Kidney capillary endothelial cell (primary cell): ENCODE data around the gene DMRT1.

Experiments
- DNase-seq: peaks from one replicate; pipeline ENCODE4 v3.0.0-alpha.2; 2018; ENCODE audit warnings: low spot score

The DMRT1 gene

GRCh38 chr9:971901-972500 lies 130.5 kb downstream of the DMRT1 start:
- DNase-seq: no peak

- DNase-seq: no peak
Measured at GRCh38 chr9:972501-973294, 131.2 kb downstream of the DMRT1 start.

GRCh38 chr9:973295-973834 lies 131.9 kb downstream of the DMRT1 start:
- no peak for DNase-seq

GRCh38 chr9:974031-974995 lies 132.8 kb downstream of the DMRT1 start:
- DNase-seq: no peak

GRCh38 chr9:974996-975739 lies 133.7 kb downstream of the DMRT1 start:
- DNase-seq: no peak

- no peak for DNase-seq
Measured at GRCh38 chr9:975740-976257, 134.3 kb downstream of the DMRT1 start.

- DNase-seq: no peak
Measured at GRCh38 chr9:976258-976942, 134.9 kb downstream of the DMRT1 start, which contains the start of gene DMRT3. Gene DMRT3 (plus strand): TSS chr9:976655. CDS start chr9:977002, 347 bp downstream.

- DNase-seq: no peak
Measured at GRCh38 chr9:976943-977837, 135.7 kb downstream of the DMRT1 start.

- no peak for DNase-seq
Measured at GRCh38 chr9:977838-978830, 136.6 kb downstream of the DMRT1 start.

GRCh38 chr9:979983-980382 lies 138.5 kb downstream of the DMRT1 start:
- no peak for DNase-seq

- DNase-seq: no peak
Measured at GRCh38 chr9:980640-981039, 139.1 kb downstream of the DMRT1 start.

GRCh38 chr9:981491-981898 lies 140.0 kb downstream of the DMRT1 start:
- DNase-seq: no peak

- no peak for DNase-seq
Measured at GRCh38 chr9:982394-983230, 141.1 kb downstream of the DMRT1 start.

GRCh38 chr9:994005-994404 lies 152.5 kb downstream of the DMRT1 start:
- no peak for DNase-seq

- DNase-seq: no peak
Measured at GRCh38 chr9:995192-995591, 153.7 kb downstream of the DMRT1 start.

GRCh38 chr9:995781-996180 lies 154.3 kb downstream of the DMRT1 start:
- no peak for DNase-seq
